Right ventricle myocardium inferior (tissue), 1 donor: Measurements from ENCODE around the gene CHKA. TPM values are rescaled to one million over a fixed set of nuclear protein-coding genes. Genes with fewer than 3 reads are reported as not detected.
A peak's percentile ranks its signal among the peaks of the same experiment; 100 is the strongest.

ENCODE experiments used
- ATAC-seq: fragments of 200-7000 bp; cut with Tn5 transposase; one replicate; pipeline ENCODE4 v1.9.1; 2020; ENCODE audit warnings: mild to moderate bottlenecking, moderate library complexity
- DNase-seq: peaks from one replicate; pipeline ENCODE4 v3.0.0; 2021; ENCODE audit errors: missing footprints
- intact Hi-C: fragments of 100-400 bp; cut with DNase I; formaldehyde crosslinking; loops from one replicate; pipeline ENCODE4 v1.11.0; 2022
- total RNA-seq: library from RNA; stranded (reverse); fragmentation: NEBNext Ultra II Directional; extraction: Animal tissue kit (Norgen Biotek cat#: 25700); gene quantifications from one replicate; pipeline ENCODE4 v1.2.1, GENCODE V29; 2021
- donor health status: DM: no; HTN: yes; CAD: no; lungs with severe emphysema.

Gene CHKA
- total RNA-seq, 1 donor from 2014 or later = 7.6 TPM

GRCh38 chr11:68012843-68013610 lies 108.2 kb downstream of the CHKA start:
- DNase-seq (no peak), ATAC-seq (no peak)
- intact Hi-C loops = no loop called here

- no peak for ATAC-seq
These were observed 108.9 kb downstream of the CHKA start for GRCh38 chr11:68012044-68012842.

GRCh38 chr11:68011051-68011943 lies 109.9 kb downstream of the CHKA start:
- intact Hi-C loops = no loop called here
- ATAC-seq (no peak), DNase-seq (no peak)

More at GRCh38 chr11:68012044-68012842, 108.9 kb downstream of the CHKA start:
- intact Hi-C loops = no loop called here
- no peak for DNase-seq

GRCh38 chr11:68010090-68011041 lies 110.8 kb downstream of the CHKA start, which contains the start of gene ALDH3B1:
Gene ALDH3B1, plus strand, starts transcription at chr11:68010327. Its CDS starts 4,971 bp downstream, at chr11:68015298.
- DNase-seq (peak; percentile 95), ATAC-seq (peak; percentile 88)
- intact Hi-C loops = no loop called here

- DNase-seq (no peak), ATAC-seq (no peak)
- intact Hi-C loops = no loop called here
These were observed 111.6 kb downstream of the CHKA start for GRCh38 chr11:68009391-68010089.

GRCh38 chr11:68008381-68009337 lies 112.5 kb downstream of the CHKA start:
- no peak for DNase-seq
- ATAC-seq = no peak
- intact Hi-C loops = no loop called here

GRCh38 chr11:68007498-68008380 lies 113.4 kb downstream of the CHKA start:
- ATAC-seq = no peak
- intact Hi-C loops = no loop called here
- DNase-seq = no peak

- DNase-seq (no peak), ATAC-seq (no peak)
- intact Hi-C loops = no loop called here
These were observed 114.5 kb downstream of the CHKA start for GRCh38 chr11:68006606-68007166.

- DNase-seq (no peak), ATAC-seq (no peak)
- intact Hi-C loops = no loop called here
These were observed 116.4 kb downstream of the CHKA start for GRCh38 chr11:68004551-68005335.

GRCh38 chr11:68003846-68004550 lies 117.2 kb downstream of the CHKA start, which contains the start of gene UNC93B1:
Gene UNC93B1, minus strand, starts transcription at chr11:68004097. Its CDS starts 54 bp downstream, at chr11:68004043.
- intact Hi-C loops = no loop called here

GRCh38 chr11:68002938-68003845 lies 118.0 kb downstream of the CHKA start:
- intact Hi-C loops = no loop called here
- DNase-seq = peak; percentile 82
- ATAC-seq = peak; percentile 16

More at GRCh38 chr11:68003846-68004550, 117.2 kb downstream of the CHKA start, which contains the start of gene UNC93B1:
- DNase-seq (peak; percentile 98), ATAC-seq (peak; percentile 93)
